HepG2 (cell line): ENCODE measurements around the gene RAB29. TPM values are rescaled to one million over a fixed set of nuclear protein-coding genes. Genes with fewer than 3 reads are reported as not detected.

ENCODE experiments used
- ATAC-seq: fragments of 200-7000 bp; cut with Tn5 transposase; 3 replicates; pipeline ENCODE4 v1.9.1; 2020; ENCODE audit warnings: mild to moderate bottlenecking, moderate library complexity
- BruUV-seq: library from RNA; stranded (reverse); fragments of 400-500 nt; replicated peaks from 2 replicates; lab custom pipeline; 2021; lab: Mats Ljungman, UMichigan
- CTCF ChIA-PET: fragments of 300-600 bp; formaldehyde crosslinking; extraction: SDS; loops from one replicate; lab custom pipeline; 2021; ENCODE audit warnings: low total read pairs, inconsistent platforms, low intra/inter-chr PET ratio; lab: Yijun Ruan, JAX
- POLR2A ChIA-PET: fragments of 350-600 bp; sonication (Branson Sonifier 250); formaldehyde crosslinking; loops from one replicate; lab custom pipeline; 2020; ENCODE audit warnings: antibody characterized with exemption, inconsistent platforms; lab: Yijun Ruan, JAX
- DNase-seq: peaks from one replicate; pipeline ENCODE4 v3.0.0-alpha.2; 2015; ENCODE audit warnings: low spot score
- FAIRE-seq: peaks from 3 replicates; lab custom pipeline; 2011; peaks lifted over from hg19 to GRCh38; lab: Jason Lieb, UNC
- H2AFZ ChIP-seq: one replicate; pipeline ENCODE4 v1.6.1; 2011; ENCODE audit warnings: low read length, inconsistent platforms
- H3K27ac ChIP-seq: fragments of 300-600 bp; 3 replicates; pipeline ENCODE4 v1.8.0; 2011; ENCODE audit warnings: mixed run types, mild to moderate bottlenecking, mixed read lengths, low read length, inconsistent platforms; ENCODE audit not compliant: insufficient read depth; ENCODE audit errors: extremely low read length
- H3K27me3 ChIP-seq, 2 experiments: fragments of 200-600 bp in 1 of 2; 2 replicates in 1 of 2; 3 replicates in 1 of 2; pipeline versions ENCODE4 v1.6.0 to v1.8.0; 2011; ENCODE audit warnings: low read length in 2 of 2, mild to moderate bottlenecking in 2 of 2, moderate library complexity in 2 of 2, inconsistent platforms in 1 of 2; ENCODE audit not compliant: insufficient read depth in 2 of 2, control insufficient read depth in 1 of 2
- H3K36me3 ChIP-seq, 2 experiments: fragments of 200-600 bp in 1 of 2; replicated peaks in 1 of 2; 2 replicates in 1 of 2; 3 replicates in 1 of 2; pipeline versions ENCODE4 v1.5.1 to v1.8.0; 2011; ENCODE audit warnings: low read length in 2 of 2, inconsistent platforms in 1 of 2; ENCODE audit not compliant: insufficient read depth in 2 of 2, control insufficient read depth in 1 of 2
- H3K4me1 ChIP-seq: 2 replicates; pipeline ENCODE4 v1.5.1; 2012; ENCODE audit warnings: low read length, inconsistent platforms; ENCODE audit not compliant: insufficient read depth
- H3K4me2 ChIP-seq: 2 replicates; pipeline ENCODE4 v1.6.0; 2011; ENCODE audit warnings: low read depth, low read length, inconsistent platforms
- H3K4me3 ChIP-seq, 3 experiments: fragments of 200-600 bp in 1 of 3; sonication (generic), shearing (Covaris generic) in 1 of 3; replicated peaks in 1 of 3; 2 replicates each; pipeline ENCODE4 v1.5.1; 2011 to 2016; ENCODE audit warnings: low read length in 3 of 3, inconsistent platforms in 2 of 3, low read depth in 2 of 3, mild to moderate bottlenecking in 2 of 3, control low read depth in 1 of 3, mixed read lengths in 1 of 3; ENCODE audit not compliant: insufficient read depth in 1 of 3
- H3K79me2 ChIP-seq: one replicate; pipeline ENCODE4 v1.6.1; 2011; ENCODE audit warnings: low read length, inconsistent platforms; ENCODE audit not compliant: insufficient read depth
- H3K9ac ChIP-seq: 2 replicates; pipeline ENCODE4 v1.6.0; 2011; ENCODE audit warnings: mild to moderate bottlenecking, low read depth, low read length, inconsistent platforms; ENCODE audit not compliant: insufficient read depth
- H3K9me3 ChIP-seq: 2 replicates; pipeline ENCODE4 v1.5.1; 2012; ENCODE audit warnings: mild to moderate bottlenecking, low read length
- H4K20me1 ChIP-seq: 2 replicates; pipeline ENCODE4 v1.6.0; 2011; ENCODE audit warnings: inconsistent platforms, mild to moderate bottlenecking, low read length, moderate library complexity; ENCODE audit not compliant: insufficient read depth
- HOXA3 ChIP-seq: sonication (generic); formaldehyde crosslinking; IDR thresholded peaks from 2 replicates; pipeline ENCODE4 v1.5.0; 2020; ENCODE audit warnings: missing genetic modification reagents
- KDM5A ChIP-seq: fragments of 200-600 bp; sonication (generic); IDR thresholded peaks from 2 replicates; pipeline ENCODE4 v1.7.0; 2018; ENCODE audit warnings: antibody characterized with exemption, mild to moderate bottlenecking, low read length, borderline replicate concordance
- NCOA5 ChIP-seq: sonication (generic); formaldehyde crosslinking; IDR thresholded peaks from 2 replicates; pipeline ENCODE4 v1.4.0; 2020; ENCODE audit warnings: missing genetic modification reagents
- PAWR ChIP-seq: sonication (generic); formaldehyde crosslinking; IDR thresholded peaks from 2 replicates; pipeline ENCODE4 v1.4.0; 2020; ENCODE audit warnings: missing genetic modification reagents, mild to moderate bottlenecking, borderline replicate concordance
- RFXANK ChIP-seq: IDR thresholded peaks from 2 replicates; pipeline ENCODE4 v1.6.1; 2016
- SAFB2 ChIP-seq: sonication (generic); formaldehyde crosslinking; IDR thresholded peaks from 2 replicates; pipeline ENCODE4 v1.5.1; 2020; ENCODE audit warnings: missing genetic modification reagents, low read depth, mild to moderate bottlenecking, borderline replicate concordance
- SNAPC2 ChIP-seq: sonication (generic); formaldehyde crosslinking; IDR thresholded peaks from 2 replicates; pipeline ENCODE4 v1.8.1; 2022; ENCODE audit warnings: mild to moderate bottlenecking, missing genetic modification reagents
- SP5 ChIP-seq: IDR thresholded peaks from 2 replicates; pipeline ENCODE4 v1.6.1; 2016; ENCODE audit warnings: low read depth, borderline replicate concordance
- ZFP36L1 ChIP-seq: sonication (generic); formaldehyde crosslinking; IDR thresholded peaks from 2 replicates; pipeline ENCODE4 v1.8.0; 2022; ENCODE audit warnings: mild to moderate bottlenecking, missing genetic modification reagents, moderate library complexity
- ZNF205 ChIP-seq: IDR thresholded peaks from 2 replicates; pipeline ENCODE4 v1.6.1; 2018; ENCODE audit warnings: missing biosample characterization, missing genetic modification reagents
- ZNF275 ChIP-seq: sonication (generic); formaldehyde crosslinking; IDR thresholded peaks from 2 replicates; pipeline ENCODE4 v1.8.0; 2022; ENCODE audit warnings: missing genetic modification reagents, mild to moderate bottlenecking, inconsistent platforms, borderline replicate concordance
- ZNF414 ChIP-seq: sonication (generic); formaldehyde crosslinking; IDR thresholded peaks from 2 replicates; pipeline ENCODE4 v1.5.0; 2020; ENCODE audit warnings: missing genetic modification reagents
- ZSCAN29 ChIP-seq: sonication (generic); formaldehyde crosslinking; conservative IDR thresholded peaks from 2 replicates; pipeline ENCODE4 v1.4.0; 2020; ENCODE audit warnings: mild to moderate bottlenecking, missing genetic modification reagents
- WGBS: methylation state at CpG from one replicate; pipeline ENCODE4 v1.1.6; 2017; ENCODE audit warnings: low lambda C conversion rate; 5-methylcytosine and 5-hydroxymethylcytosine counted together
- in situ Hi-C: cut with HindIII; loops from 2 replicates; pipeline ENCODE4 v1.10.0; 2017; ENCODE audit warnings: low pct_unique_long_range_greater_than_20kb; ENCODE audit not compliant: extremely low pct_ligation_motif_present
- intact Hi-C: fragments of 100-400 bp; cut with micrococcal nuclease; formaldehyde crosslinking; loops from one replicate; pipeline ENCODE4 v1.10.0; 2022; ENCODE audit not compliant: unreplicated experiment
- polyA plus RNA-seq, 8 experiments: library from polyadenylated mRNA; depleted of rRNA in 3 of 8; stranded (reverse) in 7 of 8; unstranded in 1 of 8; fragments of >200 nt; fragmentation: Illumina TruSeq in 4 of 8; extraction: Trizol in 4 of 8; gene quantifications; 2 replicates each; pipeline versions ENCODE4 v1.2.1 to v1.2.3, GENCODE V29; 2011 to 2016; ENCODE audit warnings: low read depth in 4 of 8, missing spikeins in 1 of 8, mixed read lengths in 1 of 8; ENCODE audit not compliant: insufficient read depth in 1 of 8
- total RNA-seq, 5 experiments: library from RNA; depleted of rRNA; stranded (reverse); fragments of >200 nt; fragmentation: Illumina TruSeq; extraction: Trizol; gene quantifications; 2 replicates each; pipeline ENCODE4 v1.2.3, GENCODE V29; 2016; ENCODE audit warnings: low read depth in 1 of 5

The RAB29 gene
- total and polyA plus RNA-seq, 2 of the 13 experiments (the other 11 are each of a cell fraction or from before 2014, with no cell fraction given), result 8.7 to 10.1 TPM

- BruUV-seq, result no TSS peak
- no peak for TF ChIP-seq NCOA5 (CRISPR knock-in tag)
- TF ChIP-seq ZNF205 (CRISPR knock-in tag), result no peak
- no peak for TF ChIP-seq RFXANK (CRISPR knock-in tag)
- TF ChIP-seq PAWR, result no peak
- no peak for TF ChIP-seq ZNF414 (CRISPR knock-in tag)
- no peak for TF ChIP-seq SP5 (CRISPR knock-in tag)
- no peak for TF ChIP-seq SAFB2
- no peak for TF ChIP-seq ZFP36L1 (CRISPR knock-in tag)
- TF ChIP-seq SNAPC2 (CRISPR knock-in tag), result no peak
- TF ChIP-seq HOXA3 (CRISPR knock-in tag), result no peak
- no peak for TF ChIP-seq ZNF275
- no peak for TF ChIP-seq ZSCAN29 (CRISPR knock-in tag)
- TF ChIP-seq KDM5A, result no peak
- CTCF ChIA-PET, result no interaction called here
- Histone ChIP-seq H3K79me2 (no peaks in the 10 kb centered on the region), H4K20me1 (no peaks in the 10 kb centered on the region), H3K9ac (no peak overlapping the region), H3K4me2 (no peak overlapping the region), H3K4me3 (no peak overlapping the region), H3K9me3 (no peaks in the 10 kb centered on the region), H3K27me3 (peaks cover 0 to 8% of the 10 kb centered on the region in 2 experiments; a peak in 2 of 5 replicates), H3K36me3 (no peaks in the 10 kb centered on the region), H3K4me1 (peaks cover 22% of the 10 kb centered on the region), H3K27ac (no peak overlapping the region), H2AFZ (no peak overlapping the region)
- ATAC-seq, result no peak
- WGBS, result 94% methylated on average over 2 of the region's 2 CpGs
- POLR2A ChIA-PET, result interaction anchor here (3.5 kb wide), 1 partner anchor 23 kb away, joined by 21 read pairs; the partner anchor contains the start of gene NUCKS1
- DNase-seq, result no peak
- in situ Hi-C loops (no loop called here), intact Hi-C loops (no loop called here)
- no peak for FAIRE-seq
These were observed 2.7 kb downstream of the RAB29 start for GRCh38 chr1:205772607-205773032.
